ENCODE data around the gene ACOT4.

GRCh38 chr14:73567951-73568885 lies 23.5 kb upstream of the ACOT4 start:
- no peak for TF ChIP-seq CTCF (IDR thresholded peaks at IDR 0.05)
- no peak for TF ChIP-seq POLR2AphosphoS5 (IDR thresholded peaks at IDR 0.05)
- no peak for TF ChIP-seq EP300 (IDR thresholded peaks at IDR 0.05)
- TF ChIP-seq POLR2A (IDR thresholded peaks at IDR 0.05), result no peak

Measured in stomach (tissue), 4 donors.